Astrocyte (in vitro differentiated cells and primary cell): ENCODE results near the gene MAP2K2.

Experiments used
- CTCF ChIP-seq: IDR thresholded peaks from 2 replicates; pipeline ENCODE4 v1.5.1; 2011; ENCODE audit warnings: low read depth, mild to moderate bottlenecking, inconsistent platforms, low read length, moderate library complexity; ENCODE audit not compliant: insufficient read depth
- EZH2 ChIP-seq: IDR thresholded peaks from 2 replicates; pipeline ENCODE4 v1.6.1; 2012; ENCODE audit warnings: mild to moderate bottlenecking, low read length, inconsistent platforms; ENCODE audit not compliant: insufficient read depth

DNA sequence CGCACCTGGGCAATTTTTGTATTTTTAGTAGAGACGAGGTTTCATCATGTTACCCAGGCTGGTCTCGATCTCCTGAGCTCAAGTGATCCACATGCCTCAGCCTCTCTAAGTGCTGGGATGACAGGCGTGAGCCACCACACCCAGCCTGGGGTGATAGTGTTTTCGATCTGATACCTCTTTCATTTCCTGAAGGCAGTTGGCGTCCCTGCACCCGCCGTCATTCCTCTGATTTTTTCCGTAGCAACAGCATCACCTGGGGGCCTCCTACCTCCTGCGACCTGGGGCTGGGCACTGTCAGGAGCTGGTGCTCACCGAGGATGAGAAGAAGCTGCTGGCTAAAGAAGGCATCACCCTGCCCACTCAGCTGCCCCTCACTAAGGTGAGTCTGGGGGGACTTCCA, 40.3 kb upstream of the MAP2K2 start:
- TF ChIP-seq CTCF (no peak), EZH2 (no peak)
